Measurements from ENCODE around the gene PRR33. TPM values are rescaled to one million over a fixed set of nuclear protein-coding genes. Genes with fewer than 3 reads are reported as not detected.

PRR33 gene
- total RNA-seq, 2 donors from 2014 or later = 0.17 TPM; not detected in 1

DNA sequence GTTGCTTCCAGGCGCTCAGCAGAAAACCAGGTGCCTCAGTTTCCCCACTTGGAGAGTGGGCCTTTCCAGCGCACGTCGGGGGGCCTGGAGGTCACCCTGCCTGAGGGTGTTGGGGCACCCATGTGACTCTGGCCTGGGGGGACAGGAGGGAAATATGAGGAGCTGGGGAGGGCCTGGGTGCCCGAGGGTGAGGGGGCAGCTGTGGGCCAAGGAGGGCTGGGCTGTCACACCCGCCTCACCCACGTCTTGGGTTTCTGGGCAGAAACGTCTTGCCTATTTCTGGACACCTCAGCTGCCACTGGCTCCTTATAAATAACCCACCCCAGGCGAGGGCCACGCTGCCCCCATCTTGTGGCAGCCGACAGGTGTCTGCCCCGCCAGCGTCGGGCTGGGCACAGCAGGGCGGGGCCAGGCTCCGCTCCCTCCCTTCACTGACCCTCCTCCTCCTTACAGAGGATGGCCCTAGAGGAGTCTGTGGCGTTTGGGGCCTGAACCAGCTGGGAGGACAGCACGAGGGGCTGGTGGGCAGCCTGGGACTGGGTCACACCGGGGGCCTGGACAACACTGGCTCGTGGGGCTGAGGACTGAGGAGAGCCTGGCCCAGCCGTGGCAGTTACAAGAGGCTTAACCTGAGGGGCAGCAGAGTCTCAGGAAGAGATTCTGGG lies 29.3 kb upstream of the PRR33 start:
- H3K27ac ChIP-seq = no peak overlapping the region
- no peaks in the 10 kb centered on the region for H3K36me3 ChIP-seq
- H3K4me3 ChIP-seq = no peak overlapping the region
- no peak for DNase-seq (ENCODE audit: low spot score)
- no peak for TF ChIP-seq CTCF (IDR thresholded peaks at IDR 0.05)
- TF ChIP-seq POLR2A (IDR thresholded peaks at IDR 0.05) = no peak
- TF ChIP-seq POLR2AphosphoS5 (IDR thresholded peaks at IDR 0.05) = no peak
- no peaks in the 10 kb centered on the region for H3K27me3 ChIP-seq (replicated peaks; ENCODE audit: insufficient read depth)
- intact Hi-C loops (cut with DNase I) = loop anchor here (10.0 kb wide), 2 partner anchors 226 to 234 kb away; partner anchors contain the start of gene KRTAP5-6
- no peaks in the 10 kb centered on the region for H3K4me1 ChIP-seq (replicated peaks)
- H3K9me3 ChIP-seq = no peaks in the 10 kb centered on the region
- whole genome bisulfite sequencing = 81% methylated on average over 21 of the region's 21 CpGs

DNA sequence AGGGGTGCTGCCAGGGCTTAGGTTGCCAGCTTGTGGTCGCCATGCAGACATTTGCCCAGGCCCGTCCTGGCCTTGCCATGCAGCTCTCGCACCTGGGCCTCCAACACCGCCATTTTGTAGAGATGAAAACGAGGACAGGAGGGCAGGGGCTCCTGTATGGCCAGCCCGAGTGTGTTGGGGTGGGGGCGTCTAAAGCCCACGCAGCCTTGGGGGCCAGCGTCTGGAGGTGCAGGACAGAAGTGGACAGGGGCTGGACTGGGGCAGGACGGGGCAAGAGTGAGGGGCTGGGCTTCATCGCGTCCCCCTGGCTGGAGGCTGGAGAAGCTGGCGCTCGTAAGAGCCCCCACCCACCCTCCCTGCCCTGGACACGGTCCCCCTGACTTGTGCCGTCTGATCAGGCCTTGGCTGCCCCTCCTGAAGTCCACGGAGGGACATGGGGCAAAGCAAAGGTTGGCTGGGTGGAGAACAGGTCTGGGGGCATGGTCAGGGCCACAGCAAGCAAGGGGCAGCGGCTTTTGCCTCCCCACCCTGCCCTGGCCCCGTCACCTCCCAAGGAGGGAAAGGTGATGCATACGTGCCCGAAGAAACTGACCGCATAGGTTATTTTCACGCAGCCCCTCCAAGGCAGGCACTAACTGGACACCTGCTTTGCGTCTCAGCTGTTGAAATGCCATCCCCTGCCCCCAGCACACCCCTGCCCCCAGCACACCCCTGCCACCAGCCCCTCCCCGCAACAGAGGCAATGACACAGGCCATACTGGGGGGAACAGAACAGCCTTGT lies 28.6 kb upstream of the PRR33 start:
- no peak overlapping the region for H3K27ac ChIP-seq
- H3K4me3 ChIP-seq = no peak overlapping the region
- H3K27me3 ChIP-seq (replicated peaks; ENCODE audit: insufficient read depth) = no peaks in the 10 kb centered on the region
- no peak for DNase-seq (ENCODE audit: low spot score)
- no peaks in the 10 kb centered on the region for H3K36me3 ChIP-seq
- WGBS = 90% methylated on average over 23 of the region's 25 CpGs
- TF ChIP-seq CTCF (IDR thresholded peaks at IDR 0.05) = no peak
- no peak for TF ChIP-seq POLR2A (IDR thresholded peaks at IDR 0.05)
- no peak for TF ChIP-seq POLR2AphosphoS5 (IDR thresholded peaks at IDR 0.05)
- intact Hi-C loops (cut with DNase I) = loop anchor here (10.0 kb wide), 2 partner anchors 226 to 234 kb away; partner anchors contain the start of gene KRTAP5-6
- H3K9me3 ChIP-seq = no peaks in the 10 kb centered on the region
- H3K4me1 ChIP-seq (replicated peaks) = no peaks in the 10 kb centered on the region

GRCh38 chr11:1919391-1920127 lies 27.9 kb upstream of the PRR33 start, which contains the start of gene TNNT3:
TNNT3 (plus strand) TSS chr11:1919703; CDS start chr11:1922875, 3,172 bp downstream.
- WGBS = 85% methylated on average over 31 of the region's 31 CpGs
- Histone ChIP-seq H3K4me1 (replicated peaks) (no peaks in the 10 kb centered on the region), H3K9me3 (no peaks in the 10 kb centered on the region), H3K27me3 (replicated peaks; ENCODE audit: insufficient read depth) (no peaks in the 10 kb centered on the region), H3K4me3 (no peak within 1 kb of the TSS), H3K27ac (no peak within 1 kb of the TSS), H3K36me3 (no peaks in the 10 kb centered on the region)
- no peak for DNase-seq (ENCODE audit: low spot score)
- TF ChIP-seq POLR2AphosphoS5 (IDR thresholded peaks at IDR 0.05) = no peak
- no peak for TF ChIP-seq POLR2A (IDR thresholded peaks at IDR 0.05)
- intact Hi-C loops (cut with DNase I) = loop anchor here (5.0 to 10.0 kb wide), 3 partner anchors 37 to 235 kb away; partner anchors contain the start of gene KRTAP5-6

DNA sequence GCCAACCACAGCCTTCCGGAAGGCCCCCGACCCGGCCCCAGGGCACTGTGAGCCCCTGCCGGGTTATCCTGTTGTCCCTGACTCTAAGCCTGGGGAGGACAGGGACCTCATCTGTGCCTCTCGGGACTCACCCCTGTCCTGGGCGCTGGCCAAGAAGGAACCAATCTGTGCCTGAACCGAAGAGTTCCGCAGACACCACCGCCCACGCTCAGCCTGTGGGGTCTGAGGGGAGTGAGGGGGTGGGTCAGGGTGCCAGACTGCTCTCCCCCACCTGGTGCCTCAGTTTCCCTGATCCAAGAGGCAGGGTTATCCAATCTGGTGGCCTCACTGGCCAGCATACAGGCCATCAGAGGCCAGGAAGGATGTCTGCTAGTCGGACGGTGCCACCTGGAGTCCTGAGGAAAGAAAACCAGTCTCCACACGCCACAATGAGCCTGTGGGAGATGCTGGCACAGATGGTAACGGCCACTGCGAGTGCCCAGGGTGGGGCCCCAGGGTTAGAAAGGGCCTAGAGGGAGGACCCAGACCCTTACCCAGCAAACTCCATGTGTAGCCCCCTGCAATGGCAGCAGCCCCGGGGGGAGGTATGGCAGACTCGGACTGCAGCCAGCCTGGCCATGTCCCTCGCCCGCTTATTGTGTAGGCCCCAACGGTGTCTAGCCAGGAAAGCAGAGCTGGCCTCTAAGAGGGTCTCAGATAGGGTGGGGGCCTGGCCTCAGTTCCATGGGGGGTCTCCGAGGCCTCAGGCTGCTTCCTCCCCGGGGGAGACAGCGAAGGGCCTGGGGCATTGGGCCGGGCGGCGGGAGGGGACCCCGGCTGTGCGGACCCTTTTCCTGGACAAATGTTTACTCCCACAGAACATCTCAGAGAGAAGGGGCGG lies 27.0 kb upstream of the PRR33 start:
- Histone ChIP-seq H3K27ac (no peak overlapping the region), H3K4me3 (no peak overlapping the region), H3K4me1 (replicated peaks) (no peaks in the 10 kb centered on the region), H3K27me3 (replicated peaks; ENCODE audit: insufficient read depth) (no peaks in the 10 kb centered on the region), H3K9me3 (no peaks in the 10 kb centered on the region), H3K36me3 (no peaks in the 10 kb centered on the region)
- DNase-seq (ENCODE audit: low spot score) = no peak
- intact Hi-C loops (cut with DNase I) = loop anchor here (1.0 to 5.0 kb wide), 2 partner anchors 25 to 36 kb away; no protein-coding TSS in a partner anchor
- TF ChIP-seq POLR2AphosphoS5 (IDR thresholded peaks at IDR 0.05) (no peak), POLR2A (IDR thresholded peaks at IDR 0.05) (no peak), CTCF (IDR thresholded peaks at IDR 0.05) (no peak)
- 86% methylated on average over 22 of the region's 29 CpGs for WGBS

All from prostate gland (tissue), 2 donors.